WTC11 (cell line): ENCODE data around the gene CLCN7. TPM values are rescaled to one million over a fixed set of nuclear protein-coding genes. Genes with fewer than 3 reads are reported as not detected.

Experiments
- ATAC-seq: fragments of 200-7000 bp; cut with Tn5 transposase; 2 replicates; pipeline ENCODE4 v1.10.0; 2021; ENCODE audit warnings: mild to moderate bottlenecking, moderate library complexity
- CTCF ChIA-PET: fragments of 300-600 bp; sonication (Branson Sonifier 250); formaldehyde crosslinking; loops from one replicate; lab custom pipeline; 2021; ENCODE audit warnings: antibody characterized with exemption; lab: Charles Lee
- POLR2A ChIA-PET: fragments of 350-600 bp; sonication (Branson Sonifier 250); formaldehyde crosslinking; loops from one replicate; lab custom pipeline; 2021; ENCODE audit warnings: antibody characterized with exemption; lab: Charles Lee
- DNase-seq: peaks from one replicate; pipeline ENCODE4 v3.0.0; 2021; ENCODE audit warnings: low spot score
- H3K27ac Mint-ChIP-seq: 2 replicates; pipeline ENCODE4 v1.8.0; 2021; ENCODE audit warnings: mixed read lengths
- H3K27me3 Mint-ChIP-seq: 2 replicates; pipeline ENCODE4 v1.8.0; 2021; ENCODE audit warnings: low read depth, mild to moderate bottlenecking, moderate library complexity, mixed read lengths
- H3K36me3 Mint-ChIP-seq: 2 replicates; pipeline ENCODE4 v1.8.0; 2021; ENCODE audit warnings: mixed read lengths
- H3K4me1 Mint-ChIP-seq: 2 replicates; pipeline ENCODE4 v1.8.0; 2022; ENCODE audit warnings: mixed read lengths
- H3K4me3 Mint-ChIP-seq: 2 replicates; pipeline ENCODE4 v1.8.0; 2021; ENCODE audit warnings: mild to moderate bottlenecking, moderate library complexity, mixed read lengths
- H3K9me3 Mint-ChIP-seq: 2 replicates; pipeline ENCODE4 v1.8.0; 2021; ENCODE audit warnings: mixed read lengths
- AFF4 ChIP-seq: sonication (generic); formaldehyde crosslinking; IDR thresholded peaks from 2 replicates; pipeline ENCODE4 v1.8.1; 2023; ENCODE audit warnings: mild to moderate bottlenecking, missing genetic modification reagents, borderline replicate concordance
- CDX4 ChIP-seq: fragments of 250-450 bp; sonication (Bioruptor Pico); IDR thresholded peaks from 2 replicates; pipeline ENCODE4 v1.9.0; 2021; ENCODE audit warnings: moderate library complexity, mild to moderate bottlenecking, inconsistent platforms, borderline replicate concordance
- E2F1 ChIP-seq: sonication (generic); formaldehyde crosslinking; IDR thresholded peaks from 2 replicates; pipeline ENCODE4 v1.8.0; 2022; ENCODE audit warnings: mild to moderate bottlenecking, missing genetic modification reagents
- E2F4 ChIP-seq: sonication (generic); formaldehyde crosslinking; IDR thresholded peaks from 2 replicates; pipeline ENCODE4 v1.8.1; 2022; ENCODE audit warnings: low read depth, mild to moderate bottlenecking, moderate library complexity, missing genetic modification reagents, borderline replicate concordance
- E2F5 ChIP-seq: sonication (generic); formaldehyde crosslinking; IDR thresholded peaks from 2 replicates; pipeline ENCODE4 v1.8.1; 2022; ENCODE audit warnings: mild to moderate bottlenecking, moderate library complexity, missing genetic modification reagents
- ETV6 ChIP-seq: sonication (generic); formaldehyde crosslinking; IDR thresholded peaks from 2 replicates; pipeline ENCODE4 v1.8.1; 2022; ENCODE audit warnings: mild to moderate bottlenecking, missing genetic modification reagents
- FOXP1 ChIP-seq: sonication (generic); formaldehyde crosslinking; IDR thresholded peaks from 2 replicates; pipeline ENCODE4 v1.8.0; 2022; ENCODE audit warnings: missing genetic modification reagents, mild to moderate bottlenecking, moderate library complexity, borderline replicate concordance
- GABPB1 ChIP-seq: sonication (generic); formaldehyde crosslinking; IDR thresholded peaks from 2 replicates; pipeline ENCODE4 v1.8.1; 2023; ENCODE audit warnings: mild to moderate bottlenecking, missing genetic modification reagents
- HMGA2 ChIP-seq: fragments of 250-450 bp; sonication (Bioruptor Pico); IDR thresholded peaks from 2 replicates; pipeline ENCODE4 v1.4.0; 2021; ENCODE audit warnings: mild to moderate bottlenecking, moderate library complexity
- HMGXB4 ChIP-seq: sonication (generic); formaldehyde crosslinking; IDR thresholded peaks from 2 replicates; pipeline ENCODE4 v1.8.1; 2023; ENCODE audit warnings: mild to moderate bottlenecking, moderate library complexity, missing genetic modification reagents
- OVOL2 ChIP-seq: fragments of 250-450 bp; sonication (Bioruptor Pico); IDR thresholded peaks from 2 replicates; pipeline ENCODE4 v1.9.0; 2021; ENCODE audit warnings: mild to moderate bottlenecking, borderline replicate concordance
- PREB ChIP-seq: sonication (generic); formaldehyde crosslinking; IDR thresholded peaks from 2 replicates; pipeline ENCODE4 v1.8.1; 2022; ENCODE audit warnings: mild to moderate bottlenecking, missing genetic modification reagents, moderate library complexity, borderline replicate concordance
- PRRX2 ChIP-seq: fragments of 250-450 bp; sonication (Bioruptor Pico); IDR thresholded peaks from 2 replicates; pipeline ENCODE4 v1.8.0; 2021; ENCODE audit warnings: mild to moderate bottlenecking
- SMAD3 ChIP-seq: sonication (generic); formaldehyde crosslinking; IDR thresholded peaks from 2 replicates; pipeline ENCODE4 v1.8.0; 2022; ENCODE audit warnings: missing genetic modification reagents, mild to moderate bottlenecking, borderline replicate concordance
- SP1 ChIP-seq: sonication (generic); formaldehyde crosslinking; conservative IDR thresholded peaks from 2 replicates; pipeline ENCODE4 v1.8.1; 2022; ENCODE audit warnings: missing genetic modification reagents
- TCF7 ChIP-seq: sonication (generic); formaldehyde crosslinking; IDR thresholded peaks from 2 replicates; pipeline ENCODE4 v1.8.0; 2022; ENCODE audit warnings: mild to moderate bottlenecking, low read depth, missing genetic modification reagents, moderate library complexity
- ZBTB43 ChIP-seq: sonication (generic); formaldehyde crosslinking; IDR thresholded peaks from 2 replicates; pipeline ENCODE4 v1.8.1; 2023; ENCODE audit warnings: mild to moderate bottlenecking, missing genetic modification reagents
- ZMAT4 ChIP-seq: fragments of 250-450 bp; sonication (Bioruptor Pico); IDR thresholded peaks from 2 replicates; pipeline ENCODE4 v1.9.0; 2021; ENCODE audit warnings: mild to moderate bottlenecking
- ZNF121 ChIP-seq: sonication (generic); formaldehyde crosslinking; IDR thresholded peaks from 2 replicates; pipeline ENCODE4 v1.8.0; 2023; ENCODE audit warnings: missing genetic modification reagents
- ZNF281 ChIP-seq: sonication (generic); formaldehyde crosslinking; IDR thresholded peaks from 2 replicates; pipeline ENCODE4 v1.8.0; 2023; ENCODE audit warnings: mild to moderate bottlenecking, missing genetic modification reagents
- total RNA-seq: library from RNA; stranded (reverse); gene quantifications from 3 replicates; pipeline ENCODE4 v1.2.3, GENCODE V29; 2021

CLCN7 gene
- total RNA-seq, 1 experiment from 2014 or later = 94.1 TPM

- TF ChIP-seq SMAD3 (CRISPR knock-in tag) (no peak), ZBTB43 (CRISPR knock-in tag) (no peak), OVOL2 (CRISPR knock-in tag) (no peak), SP1 (CRISPR knock-in tag) (no peak), AFF4 (CRISPR knock-in tag) (no peak), ETV6 (CRISPR knock-in tag) (no peak), TCF7 (no peak), PRRX2 (CRISPR knock-in tag) (no peak), E2F1 (CRISPR knock-in tag) (no peak), CDX4 (CRISPR knock-in tag) (no peak), E2F4 (no peak), HMGXB4 (no peak)
Observed at GRCh38 chr16:1466968-1467521, 7.8 kb downstream of the CLCN7 start (continued).

GRCh38 chr16:1466054-1466453 is 8.8 kb downstream of the CLCN7 start:
- ChIA-PET CTCF (interaction anchor here (1.4 kb wide), 1 partner anchor 39 kb away, joined by 3 read pairs; no protein-coding TSS in a partner anchor), POLR2A (no interaction called here)
- Mint-ChIP-seq H3K4me1 (no peaks in the 10 kb centered on the region), H3K4me3 (no peak overlapping the region), H3K27ac (no peak overlapping the region), H3K27me3 (no peaks in the 10 kb centered on the region), H3K36me3 (no peaks in the 10 kb centered on the region), H3K9me3 (no peaks in the 10 kb centered on the region)
- DNase-seq (no peak), ATAC-seq (no peak)
- TF ChIP-seq ZMAT4 (no peak), PRRX2 (CRISPR knock-in tag) (no peak), ZNF121 (no peak), GABPB1 (CRISPR knock-in tag) (no peak), E2F5 (CRISPR knock-in tag) (no peak), FOXP1 (CRISPR knock-in tag) (no peak), HMGA2 (CRISPR knock-in tag) (no peak), ZNF281 (CRISPR knock-in tag) (no peak), PREB (CRISPR knock-in tag) (no peak)
